ENCODE results near the gene MAN1C1.

MAN1C1 gene

GRCh38 chr1:25785333-25786067 is 168.9 kb downstream of the MAN1C1 start:
- peak; percentile 28 for DNase-seq

GRCh38 chr1:25786887-25787759 is 170.5 kb downstream of the MAN1C1 start:
- no peak for DNase-seq

- no peak for DNase-seq
Observed at GRCh38 chr1:25787760-25788166, 171.2 kb downstream of the MAN1C1 start.

GRCh38 chr1:25790472-25790871 is 173.9 kb downstream of the MAN1C1 start:
- no peak for DNase-seq

- DNase-seq, result no peak
Observed at GRCh38 chr1:25792115-25792514, 175.5 kb downstream of the MAN1C1 start.

GRCh38 chr1:25793585-25794170 is 177.1 kb downstream of the MAN1C1 start:
- DNase-seq, result no peak

- peak; percentile 69 for DNase-seq
Observed at GRCh38 chr1:25794325-25794724, 177.7 kb downstream of the MAN1C1 start.

- DNase-seq, result no peak
Observed at GRCh38 chr1:25795211-25795610, 178.6 kb downstream of the MAN1C1 start.

GRCh38 chr1:25795946-25796810 is 179.6 kb downstream of the MAN1C1 start:
- DNase-seq, result no peak

GRCh38 chr1:25796811-25797458 is 180.3 kb downstream of the MAN1C1 start:
- DNase-seq, result peak; percentile 91

- peak; percentile 60 for DNase-seq
Observed at GRCh38 chr1:25797939-25798338, 181.3 kb downstream of the MAN1C1 start.

- no peak for DNase-seq
Observed at GRCh38 chr1:25798666-25799351, 182.2 kb downstream of the MAN1C1 start.

GRCh38 chr1:25799352-25799934 is 182.9 kb downstream of the MAN1C1 start:
- DNase-seq, result no peak

GRCh38 chr1:25799935-25800702 is 183.5 kb downstream of the MAN1C1 start, which contains the start of gene SELENON:
Gene SELENON, plus strand, starts transcription at chr1:25800193. Its CDS starts 38 bp downstream, at chr1:25800231.
- DNase-seq, result peak; percentile 67

GRCh38 chr1:25800703-25801377 is 184.2 kb downstream of the MAN1C1 start:
- DNase-seq, result peak; percentile 48

- DNase-seq, result peak; percentile 42
Observed at GRCh38 chr1:25802915-25803314, 186.3 kb downstream of the MAN1C1 start.

GRCh38 chr1:25803368-25803767 is 186.8 kb downstream of the MAN1C1 start:
- no peak for DNase-seq

GRCh38 chr1:25804244-25804963 is 187.8 kb downstream of the MAN1C1 start:
- no peak for DNase-seq

Data from NCI-H82 (cell line).